Stimulated activated CD8-positive, alpha-beta memory T cell treated with anti-CD3 and anti-CD28 coated beads, Interleukin-15, amount 100 ng/mL, for 48 hours (primary cell): ENCODE measurements around the gene CACNA1C.

Source experiments
- DNase-seq, 2 donors: peaks; one replicate each; pipeline ENCODE4 v3.0.0-alpha.2; 2020; ENCODE audit warnings: low read depth in 2 of 2

The CACNA1C gene

GRCh38 chr12:2414810-2415567 is 362.2 kb downstream of the CACNA1C start:
- no peak for DNase-seq

DNA sequence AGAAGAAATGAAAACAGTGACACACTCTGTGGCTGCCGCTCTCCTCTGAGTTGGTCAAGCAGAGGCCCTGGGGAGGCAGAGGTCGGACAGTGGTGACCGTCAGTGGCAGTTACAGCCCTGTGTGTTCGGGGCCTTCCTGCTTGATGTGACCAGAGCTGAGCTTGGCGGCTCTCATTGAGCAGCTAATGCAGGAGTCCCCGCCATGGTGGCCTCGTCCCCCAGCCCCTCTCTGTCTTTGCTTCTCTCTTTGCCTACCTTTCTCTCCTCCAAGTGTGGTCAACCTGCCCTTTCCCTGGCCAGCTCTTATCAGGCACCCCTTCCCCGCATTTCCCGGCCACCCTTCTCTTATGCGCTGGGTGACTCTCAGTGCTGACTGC is 362.8 kb downstream of the CACNA1C start:
- DNase-seq = no peak

DNA sequence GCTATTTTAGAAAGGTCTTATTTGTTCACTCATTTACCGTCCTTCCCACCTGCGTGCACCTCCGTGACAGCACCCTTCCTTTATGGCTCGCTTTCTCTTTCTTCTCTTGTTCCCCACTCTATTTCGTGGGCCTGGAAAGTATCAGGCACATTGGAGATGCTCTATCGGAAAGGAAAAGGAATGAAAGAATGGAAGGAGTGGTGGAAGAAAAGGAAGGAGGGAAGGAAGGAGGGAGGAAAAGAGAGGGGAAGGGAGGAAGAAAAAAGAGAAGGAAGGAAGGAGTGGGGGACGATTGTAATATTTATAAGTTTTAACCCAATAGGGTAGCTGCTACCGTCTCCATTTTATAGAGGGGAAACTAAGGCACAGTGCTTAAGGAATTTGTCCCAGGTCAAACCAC is 363.4 kb downstream of the CACNA1C start:
- DNase-seq = no peak

DNA sequence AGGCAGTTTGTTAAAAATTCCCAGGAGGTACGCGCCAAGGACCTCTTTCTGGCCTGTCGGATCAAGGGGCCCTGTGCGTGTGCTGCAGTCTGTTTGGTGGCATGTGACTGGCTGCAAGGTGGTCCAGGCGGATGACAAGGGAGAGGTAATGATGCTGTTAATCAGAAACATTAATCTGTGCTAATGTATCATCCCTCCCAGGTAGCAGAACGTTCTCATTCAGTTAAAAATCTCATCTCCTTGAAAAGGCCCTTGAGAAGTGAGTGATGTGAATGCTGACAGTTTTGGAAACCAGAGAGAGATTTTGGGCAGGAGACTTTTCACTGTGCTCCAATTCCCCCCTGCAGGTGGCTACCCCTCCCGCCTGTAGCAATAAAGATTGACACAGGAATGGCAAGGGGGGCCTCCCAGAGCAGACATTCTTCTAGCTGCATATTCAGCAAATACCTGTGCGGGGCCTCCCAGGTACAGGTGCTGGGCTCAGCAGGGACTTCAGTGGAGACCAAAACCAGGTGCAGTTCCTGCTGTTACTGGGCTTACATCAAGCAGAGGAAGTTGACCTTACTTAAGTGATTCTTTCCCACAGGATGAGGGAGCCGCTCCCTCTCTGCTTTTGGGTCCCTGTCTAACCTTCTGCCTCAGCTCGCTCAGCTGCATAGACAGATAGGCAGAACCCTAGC is 364.8 kb downstream of the CACNA1C start:
- DNase-seq = no peak

GRCh38 chr12:2418579-2418978 is 365.8 kb downstream of the CACNA1C start:
- DNase-seq = no peak

- DNase-seq = no peak
Measured at GRCh38 chr12:2422591-2422990, 369.8 kb downstream of the CACNA1C start.

DNA sequence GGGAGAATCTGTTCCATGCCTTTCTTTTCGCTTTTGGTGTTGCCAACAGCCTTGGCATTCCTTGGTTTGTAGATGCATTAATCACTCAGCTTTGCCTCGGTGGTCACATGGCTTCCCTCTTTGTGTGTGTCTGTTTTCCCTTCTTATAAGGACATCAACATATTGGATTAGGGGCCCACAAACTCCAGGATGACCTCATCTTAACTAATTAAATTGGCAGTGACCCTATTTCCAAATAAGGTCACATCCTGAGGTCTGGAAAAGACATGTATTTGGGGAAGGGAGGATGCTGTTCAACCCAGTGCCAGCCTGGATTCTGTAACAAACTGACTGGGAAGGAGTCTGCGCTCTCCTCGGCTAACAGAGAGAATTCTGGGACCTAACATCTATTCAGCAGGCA is 376.2 kb downstream of the CACNA1C start:
- DNase-seq = no peak

GRCh38 chr12:2431810-2432209 is 379.0 kb downstream of the CACNA1C start:
- no peak for DNase-seq

DNA sequence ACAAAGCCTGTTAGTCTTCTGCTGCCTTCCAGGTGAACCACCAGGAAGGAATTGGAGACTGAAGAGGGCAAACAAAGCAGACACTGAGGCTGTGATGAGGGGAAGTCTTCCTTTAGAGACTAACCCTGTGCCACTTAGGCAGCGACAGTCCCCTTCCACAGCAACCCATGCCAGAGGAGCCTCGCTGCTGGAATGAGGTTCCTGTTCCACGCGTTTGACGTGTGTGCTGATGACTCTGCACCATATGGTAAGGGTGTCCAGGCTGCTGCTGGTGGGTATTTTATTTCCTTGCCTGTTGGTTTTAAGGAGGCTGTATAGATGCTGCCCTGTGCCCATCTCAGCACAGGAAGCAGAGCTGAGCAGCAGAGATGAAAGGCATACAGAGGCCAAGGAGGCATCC is 380.1 kb downstream of the CACNA1C start:
- DNase-seq = no peak

GRCh38 chr12:2435511-2435910 is 382.7 kb downstream of the CACNA1C start:
- no peak for DNase-seq

GRCh38 chr12:2439332-2440100 is 386.7 kb downstream of the CACNA1C start:
- no peak for DNase-seq

- DNase-seq = no peak
Measured at GRCh38 chr12:2443776-2444175, 391.0 kb downstream of the CACNA1C start.

DNA sequence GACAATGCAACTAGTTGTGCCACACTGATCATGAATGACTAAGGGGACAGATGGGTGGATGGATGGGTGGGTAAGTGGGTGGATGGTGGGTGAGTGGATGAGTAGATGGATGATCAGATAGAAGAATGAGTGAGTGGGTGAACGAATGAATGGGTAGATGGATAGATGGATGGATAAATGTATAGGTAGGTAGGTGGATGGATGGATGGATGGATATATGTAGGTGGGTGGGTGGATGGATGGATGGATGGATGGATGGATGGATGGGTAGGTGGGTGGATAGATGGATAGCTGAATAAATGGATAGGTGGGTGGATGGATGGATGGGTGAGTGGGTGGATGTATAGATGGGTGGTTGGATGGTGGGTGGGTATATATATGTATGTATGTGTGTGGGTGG is 393.2 kb downstream of the CACNA1C start:
- no peak for DNase-seq

DNA sequence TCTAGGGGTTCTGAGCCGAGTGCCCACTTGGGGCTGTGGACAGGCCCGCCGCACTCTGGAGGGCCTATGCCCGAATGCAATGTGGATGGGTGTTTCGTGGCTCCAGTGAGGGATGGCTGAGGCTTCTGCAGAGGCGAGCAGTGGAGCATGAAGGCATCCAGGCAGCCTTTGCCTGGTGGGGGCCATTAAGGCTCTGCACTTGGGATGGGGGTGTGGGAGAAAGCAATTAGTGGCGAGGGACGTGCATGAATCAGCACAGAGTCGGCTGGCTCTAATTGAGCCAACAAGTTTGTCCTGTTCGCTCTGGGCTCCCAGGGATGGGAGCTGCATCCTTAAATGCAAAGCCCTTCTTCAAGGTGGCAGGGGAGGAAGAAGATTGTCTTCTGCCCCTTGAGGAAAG is 395.1 kb downstream of the CACNA1C start:
- no peak for DNase-seq

DNA sequence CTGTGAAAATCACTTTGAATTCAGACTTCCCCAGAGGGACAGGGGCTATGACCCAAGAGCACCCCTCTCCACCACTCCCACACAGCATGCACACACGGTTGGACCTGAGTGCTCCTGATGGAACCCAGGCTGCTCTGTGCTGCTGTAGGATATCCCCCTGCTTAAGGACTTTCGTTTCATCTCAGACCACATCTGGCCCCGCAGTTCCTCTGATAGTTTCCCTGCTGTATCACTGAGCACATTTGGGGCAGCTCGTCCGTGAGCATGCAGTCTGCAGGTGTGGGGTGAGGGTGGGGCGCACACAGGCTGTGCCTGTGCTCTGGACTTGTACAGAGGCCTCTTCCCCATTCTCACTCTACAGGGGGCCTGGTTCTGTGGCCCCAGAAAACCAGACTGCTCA is 396.8 kb downstream of the CACNA1C start:
- no peak for DNase-seq

- no peak for DNase-seq
Measured at GRCh38 chr12:2450553-2450952, 397.8 kb downstream of the CACNA1C start.

DNA sequence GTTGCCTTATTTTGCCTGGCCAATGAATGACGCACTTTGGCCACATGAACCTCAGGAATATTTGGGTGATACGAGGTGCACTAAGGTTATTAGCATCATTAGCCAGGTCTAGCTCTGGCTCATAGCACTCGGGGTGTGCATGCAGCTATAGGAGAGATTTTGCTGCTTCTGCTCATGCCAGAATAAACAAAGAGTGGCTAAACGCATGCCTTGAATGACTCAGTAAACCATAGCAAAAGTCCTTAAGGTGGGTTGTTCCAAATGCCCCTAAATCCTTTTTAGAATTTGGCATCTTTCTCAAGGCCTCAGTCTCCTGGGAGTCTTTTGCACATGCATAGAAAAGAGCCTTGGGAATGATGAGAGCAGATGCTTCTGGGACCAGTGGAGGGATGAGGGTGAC is 398.2 kb downstream of the CACNA1C start:
- no peak for DNase-seq

DNA sequence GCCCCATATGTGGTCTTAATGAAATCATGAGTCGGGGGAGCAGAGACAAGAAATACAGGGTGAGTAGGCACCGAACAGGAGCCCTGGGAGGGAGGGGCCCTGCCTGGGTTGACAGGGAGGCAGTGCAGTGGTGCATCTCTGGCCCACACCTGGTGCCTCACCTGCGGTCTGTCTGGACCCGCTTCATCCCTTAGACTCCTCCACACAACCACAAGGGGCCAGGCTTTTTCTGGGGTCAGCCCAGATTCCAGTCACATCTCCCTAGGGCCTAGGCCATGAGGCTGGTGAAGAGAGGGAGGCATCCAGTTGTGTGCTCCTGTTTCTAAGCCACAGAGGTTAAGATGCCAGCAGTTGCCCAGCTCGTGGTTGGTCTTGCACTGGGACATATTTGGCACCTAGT is 398.7 kb downstream of the CACNA1C start:
- no peak for DNase-seq

GRCh38 chr12:2453076-2453760 is 400.4 kb downstream of the CACNA1C start:
- DNase-seq = no peak

- DNase-seq = no peak
Measured at GRCh38 chr12:2453761-2454090, 400.9 kb downstream of the CACNA1C start.

GRCh38 chr12:2454601-2455177 is 401.9 kb downstream of the CACNA1C start:
- no peak for DNase-seq

- DNase-seq = no peak
Measured at GRCh38 chr12:2455410-2455809, 402.6 kb downstream of the CACNA1C start.
